ENCODE results near the gene TMEM98. TPM values are rescaled to one million over a fixed set of nuclear protein-coding genes. Genes with fewer than 3 reads are reported as not detected.

TMEM98 gene
- total RNA-seq, 1 donor from 2014 or later, result 47.9 TPM

DNA sequence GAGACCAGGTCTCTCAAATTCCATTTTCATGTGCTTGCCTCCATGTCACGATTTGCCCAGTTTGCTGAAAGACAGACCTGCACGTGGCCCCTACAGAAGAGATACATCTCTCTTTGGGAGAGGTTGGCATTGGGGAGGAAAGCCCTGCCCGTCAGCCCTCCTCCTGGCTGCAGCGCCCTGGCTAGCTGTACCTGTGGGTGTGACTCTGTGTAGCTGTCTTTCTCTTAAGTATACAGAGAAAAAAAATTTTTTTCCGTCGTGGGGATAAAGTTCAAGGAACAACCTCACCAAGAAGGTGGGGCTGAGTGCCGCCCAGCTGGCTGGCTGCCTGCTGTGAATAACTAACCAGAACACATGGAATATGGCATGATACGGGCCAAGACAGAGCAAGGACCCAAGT lies 26.5 kb downstream of the TMEM98 start:
- no peak overlapping the region for H3K27ac ChIP-seq
- peaks cover 15% of the 10 kb centered on the region for H3K27me3 ChIP-seq (ENCODE audit: low read depth)
- H3K9me3 ChIP-seq, result no peaks in the 10 kb centered on the region
- ATAC-seq (peak; percentile 19 to 55), DNase-seq (no peak)
- TF ChIP-seq CTCF (IDR thresholded peaks at IDR 0.05), result no peak
- intact Hi-C loops (cut with DNase I), result no loop called here
- H3K4me3 ChIP-seq, result no peak overlapping the region
- H3K36me3 ChIP-seq, result no peaks in the 10 kb centered on the region
- no peaks in the 10 kb centered on the region for H3K4me1 ChIP-seq

- Histone ChIP-seq H3K27ac (no peak overlapping the region), H3K9me3 (no peaks in the 10 kb centered on the region), H3K4me3 (no peak overlapping the region), H3K36me3 (no peaks in the 10 kb centered on the region), H3K27me3 (ENCODE audit: low read depth) (peaks cover 11% of the 10 kb centered on the region), H3K4me1 (no peaks in the 10 kb centered on the region)
- DNase-seq (no peak), ATAC-seq (no peak)
- intact Hi-C loops (cut with DNase I), result no loop called here
- TF ChIP-seq CTCF (IDR thresholded peaks at IDR 0.05), result no peak
These were observed 27.2 kb downstream of the TMEM98 start for GRCh38 chr17:32955155-32955554.

- TF ChIP-seq CTCF (IDR thresholded peaks at IDR 0.05), result no peak
- Histone ChIP-seq H3K4me3 (no peak overlapping the region), H3K27ac (no peak overlapping the region), H3K36me3 (no peaks in the 10 kb centered on the region), H3K9me3 (no peaks in the 10 kb centered on the region), H3K4me1 (no peaks in the 10 kb centered on the region), H3K27me3 (ENCODE audit: low read depth) (peaks cover 12% of the 10 kb centered on the region)
- intact Hi-C loops (cut with DNase I), result no loop called here
- no peak for DNase-seq
- ATAC-seq, result no peak
These were observed 28.5 kb downstream of the TMEM98 start for GRCh38 chr17:32956240-32956970.

DNA sequence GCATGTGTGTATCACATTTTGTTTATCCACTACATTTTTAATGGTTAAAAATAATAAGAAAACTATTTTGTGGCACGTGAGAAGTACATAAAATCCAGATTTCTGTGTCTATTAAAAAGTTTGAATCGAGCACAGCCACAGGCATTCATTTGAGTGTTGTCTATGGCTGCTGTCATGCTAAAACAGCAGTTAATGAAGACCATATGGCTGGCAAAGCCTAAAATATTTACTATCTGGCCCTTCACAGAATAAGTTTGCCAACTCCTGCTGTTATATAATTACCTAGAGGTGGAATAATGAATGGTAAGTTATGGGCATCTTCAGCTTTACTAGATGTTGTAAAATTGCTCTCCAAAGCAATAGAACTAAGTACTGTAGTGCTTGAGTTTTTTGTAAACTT lies 30.5 kb downstream of the TMEM98 start:
- H3K27ac ChIP-seq, result no peak overlapping the region
- H3K36me3 ChIP-seq, result no peaks in the 10 kb centered on the region
- peaks cover 7% of the 10 kb centered on the region for H3K27me3 ChIP-seq (ENCODE audit: low read depth)
- no peak for ATAC-seq
- intact Hi-C loops (cut with DNase I), result no loop called here
- no peak for DNase-seq
- no peak for TF ChIP-seq CTCF (IDR thresholded peaks at IDR 0.05)
- H3K9me3 ChIP-seq, result no peaks in the 10 kb centered on the region
- H3K4me3 ChIP-seq, result no peak overlapping the region
- H3K4me1 ChIP-seq, result no peaks in the 10 kb centered on the region

GRCh38 chr17:32960815-32961214 lies 32.9 kb downstream of the TMEM98 start:
- no peak overlapping the region for H3K4me3 ChIP-seq
- H3K9me3 ChIP-seq, result no peaks in the 10 kb centered on the region
- no peak for ATAC-seq
- TF ChIP-seq CTCF (IDR thresholded peaks at IDR 0.05), result no peak
- H3K36me3 ChIP-seq, result no peaks in the 10 kb centered on the region
- DNase-seq, result no peak
- no peaks in the 10 kb centered on the region for H3K4me1 ChIP-seq
- H3K27ac ChIP-seq, result no peak overlapping the region
- intact Hi-C loops (cut with DNase I), result no loop called here
- peaks cover 7% of the 10 kb centered on the region for H3K27me3 ChIP-seq (ENCODE audit: low read depth)
